ENCODE data around the gene CLTC.

Gene CLTC

DNA sequence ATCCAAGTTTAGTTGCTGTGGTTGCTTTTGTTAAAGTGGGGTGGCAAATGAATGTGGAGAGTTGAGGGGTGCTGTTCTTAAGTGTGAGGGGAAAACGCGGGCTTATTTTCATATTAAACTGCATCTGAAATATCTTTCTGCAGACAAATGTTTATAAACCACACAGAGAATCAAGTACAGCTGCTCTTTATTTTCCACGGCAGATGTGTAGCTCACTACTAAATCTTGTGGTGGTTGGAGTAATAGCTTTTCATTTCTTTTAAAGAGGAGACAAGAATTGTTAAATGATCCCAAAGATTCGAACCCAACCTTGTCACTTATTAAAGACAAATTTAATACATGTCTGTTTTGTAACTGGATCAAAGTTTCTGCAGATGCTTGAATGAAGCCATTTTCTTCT lies 2.1 kb downstream of the CLTC start:
- H3K4me1 ChIP-seq = peaks cover 48% of the 10 kb centered on the region
- H3K4me3 ChIP-seq = peak overlapping the region; percentile 99
- H3K36me3 ChIP-seq (replicated peaks) = peaks cover 7% of the 10 kb centered on the region; the same call in 1 of the 2 replicates

DNA sequence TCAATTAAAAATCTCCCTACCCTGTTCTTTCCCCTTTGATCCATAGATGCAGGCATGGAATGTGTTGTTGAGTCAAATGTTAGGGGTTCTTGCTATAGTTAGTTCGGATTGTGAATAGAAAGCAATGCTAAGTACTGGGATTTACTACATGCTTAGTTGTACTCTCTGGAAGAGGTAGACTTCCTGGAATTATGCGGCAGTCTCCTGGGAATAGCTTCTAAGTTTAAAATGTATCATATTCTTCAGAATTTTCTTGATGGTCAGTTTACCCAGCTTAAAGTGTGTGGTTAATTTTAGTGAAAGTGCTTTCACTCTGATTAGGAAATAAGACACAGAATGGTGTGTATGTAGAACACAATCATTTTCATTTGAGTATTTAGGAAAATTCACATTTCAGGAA lies 3.5 kb downstream of the CLTC start:
- in situ Hi-C loops (cut with MboI; ENCODE audit: low sequenced_read_pairs) = no loop called here
- DNase-seq (ENCODE audit: low spot score in 2 of 2) = no peak

More for the DNA sequence above, 2.1 kb downstream of the CLTC start:
- in situ Hi-C loops (cut with MboI; ENCODE audit: low sequenced_read_pairs) = no loop called here
- Histone ChIP-seq H3K9me3 (no peaks in the 10 kb centered on the region), H3K27me3 (ENCODE audit: low read depth) (no peaks in the 10 kb centered on the region)
- no peak for DNase-seq (ENCODE audit: low spot score in 2 of 2)

DNA sequence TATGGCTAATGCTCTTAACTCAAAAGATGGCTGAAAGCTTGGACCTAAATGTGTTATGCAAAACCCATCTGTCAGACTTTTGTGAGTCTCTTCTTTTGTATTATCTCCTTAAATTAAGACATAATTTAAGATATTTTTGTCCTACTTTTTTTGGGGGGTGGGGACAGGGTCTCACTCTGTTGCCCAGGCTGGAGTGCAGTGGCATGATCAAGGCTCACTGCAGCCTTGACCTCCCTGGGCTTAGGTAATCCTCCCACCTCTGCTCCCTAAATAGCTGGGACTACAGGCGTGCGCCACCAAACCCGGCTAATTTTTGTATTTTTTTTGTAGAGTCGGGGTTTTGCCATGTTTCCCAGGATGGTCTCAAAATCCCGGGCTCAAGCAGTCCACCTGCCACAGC lies 7.1 kb downstream of the CLTC start:
- DNase-seq (ENCODE audit: low spot score in 2 of 2) = no peak
- H3K36me3 ChIP-seq (replicated peaks) = peaks cover 16% of the 10 kb centered on the region
- in situ Hi-C loops (cut with MboI; ENCODE audit: low sequenced_read_pairs) = no loop called here
- peaks cover 44% of the 10 kb centered on the region for H3K4me1 ChIP-seq
- H3K4me3 ChIP-seq = no peak overlapping the region
- no peaks in the 10 kb centered on the region for H3K9me3 ChIP-seq
- H3K27me3 ChIP-seq (ENCODE audit: low read depth) = no peaks in the 10 kb centered on the region

More for the DNA sequence above, 3.5 kb downstream of the CLTC start:
- H3K4me1 ChIP-seq = peaks cover 49% of the 10 kb centered on the region
- H3K36me3 ChIP-seq (replicated peaks) = peaks cover 7% of the 10 kb centered on the region; the same call in 1 of the 2 replicates
- no peaks in the 10 kb centered on the region for H3K27me3 ChIP-seq (ENCODE audit: low read depth)
- no peaks in the 10 kb centered on the region for H3K9me3 ChIP-seq
- peak overlapping the region; percentile 1; the same call in 1 of the 2 replicates for H3K4me3 ChIP-seq

- Histone ChIP-seq H3K27me3 (ENCODE audit: low read depth) (no peaks in the 10 kb centered on the region), H3K36me3 (replicated peaks) (peaks cover 16% of the 10 kb centered on the region), H3K4me3 (no peak overlapping the region), H3K9me3 (no peaks in the 10 kb centered on the region), H3K4me1 (peaks cover 39% of the 10 kb centered on the region)
- in situ Hi-C loops (cut with MboI; ENCODE audit: low sequenced_read_pairs) = no loop called here
- no peak for DNase-seq (ENCODE audit: low spot score in 2 of 2)
Measured at GRCh38 chr17:59627274-59627673, 7.6 kb downstream of the CLTC start.

DNA sequence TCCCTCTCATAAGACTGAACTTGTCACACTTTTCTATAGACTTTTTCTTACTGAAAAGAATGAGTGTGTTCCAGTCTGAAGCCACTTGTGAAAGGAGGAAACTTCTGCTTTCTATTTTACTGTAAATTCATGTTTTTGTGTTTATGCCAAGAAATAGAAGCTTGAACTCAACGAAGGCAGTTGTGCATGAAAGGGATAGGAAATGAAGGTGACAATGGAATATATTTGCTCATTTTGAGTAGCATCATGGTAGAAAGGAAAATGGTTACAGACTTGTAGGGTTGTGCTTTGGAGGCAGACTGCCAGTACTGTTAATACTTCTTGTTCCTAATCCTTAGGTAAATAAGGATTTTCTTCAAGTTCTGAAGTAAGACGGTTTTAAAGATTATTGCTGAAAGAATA lies 8.1 kb downstream of the CLTC start:
- Histone ChIP-seq H3K9me3 (no peaks in the 10 kb centered on the region), H3K4me3 (no peak overlapping the region), H3K27me3 (ENCODE audit: low read depth) (no peaks in the 10 kb centered on the region), H3K36me3 (replicated peaks) (peaks cover 16% of the 10 kb centered on the region), H3K4me1 (peaks cover 34% of the 10 kb centered on the region)
- in situ Hi-C loops (cut with MboI; ENCODE audit: low sequenced_read_pairs) = no loop called here
- no peak for DNase-seq (ENCODE audit: low spot score in 2 of 2)

GRCh38 chr17:59629174-59629573 lies 9.5 kb downstream of the CLTC start:
- in situ Hi-C loops (cut with MboI; ENCODE audit: low sequenced_read_pairs) = no loop called here
- DNase-seq (ENCODE audit: low spot score in 2 of 2) = no peak
- Histone ChIP-seq H3K9me3 (no peaks in the 10 kb centered on the region), H3K27me3 (ENCODE audit: low read depth) (no peaks in the 10 kb centered on the region), H3K4me3 (no peak overlapping the region), H3K4me1 (peaks cover 22% of the 10 kb centered on the region), H3K36me3 (replicated peaks) (peaks cover 13% of the 10 kb centered on the region)

GRCh38 chr17:59631276-59631675 lies 11.6 kb downstream of the CLTC start:
- H3K4me1 ChIP-seq = peaks cover 15% of the 10 kb centered on the region
- peaks cover 16% of the 10 kb centered on the region for H3K36me3 ChIP-seq (replicated peaks)
- no peaks in the 10 kb centered on the region for H3K9me3 ChIP-seq
- no peak for DNase-seq (ENCODE audit: low spot score in 2 of 2)
- no peak overlapping the region for H3K4me3 ChIP-seq
- no peaks in the 10 kb centered on the region for H3K27me3 ChIP-seq (ENCODE audit: low read depth)
- in situ Hi-C loops (cut with MboI; ENCODE audit: low sequenced_read_pairs) = no loop called here

DNA sequence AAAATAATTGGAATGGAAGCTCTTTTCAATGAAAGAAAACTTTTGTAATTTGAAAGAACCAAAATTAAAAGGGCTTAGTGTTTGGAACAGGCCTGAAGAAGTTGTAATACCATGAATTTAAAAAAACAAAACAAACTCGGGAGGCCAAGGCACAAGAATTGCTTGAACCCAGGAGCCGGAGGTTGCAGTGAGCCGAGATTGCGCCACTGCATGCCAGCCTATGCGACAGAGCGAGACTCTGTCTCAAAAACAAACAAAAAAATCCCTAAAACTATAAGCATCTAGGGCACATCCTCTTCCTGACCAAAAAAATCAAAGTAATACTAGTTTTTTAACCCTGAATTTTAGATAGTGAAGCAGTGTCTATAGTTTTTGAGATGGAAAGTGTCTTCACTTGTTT lies 12.7 kb downstream of the CLTC start:
- H3K4me1 ChIP-seq = peaks cover 12% of the 10 kb centered on the region; the same call in 1 of the 2 replicates
- DNase-seq (ENCODE audit: low spot score in 2 of 2) = no peak
- no peaks in the 10 kb centered on the region for H3K27me3 ChIP-seq (ENCODE audit: low read depth)
- no peaks in the 10 kb centered on the region for H3K9me3 ChIP-seq
- no peak overlapping the region for H3K4me3 ChIP-seq
- peaks cover 16% of the 10 kb centered on the region for H3K36me3 ChIP-seq (replicated peaks)
- in situ Hi-C loops (cut with MboI; ENCODE audit: low sequenced_read_pairs) = no loop called here

DNA sequence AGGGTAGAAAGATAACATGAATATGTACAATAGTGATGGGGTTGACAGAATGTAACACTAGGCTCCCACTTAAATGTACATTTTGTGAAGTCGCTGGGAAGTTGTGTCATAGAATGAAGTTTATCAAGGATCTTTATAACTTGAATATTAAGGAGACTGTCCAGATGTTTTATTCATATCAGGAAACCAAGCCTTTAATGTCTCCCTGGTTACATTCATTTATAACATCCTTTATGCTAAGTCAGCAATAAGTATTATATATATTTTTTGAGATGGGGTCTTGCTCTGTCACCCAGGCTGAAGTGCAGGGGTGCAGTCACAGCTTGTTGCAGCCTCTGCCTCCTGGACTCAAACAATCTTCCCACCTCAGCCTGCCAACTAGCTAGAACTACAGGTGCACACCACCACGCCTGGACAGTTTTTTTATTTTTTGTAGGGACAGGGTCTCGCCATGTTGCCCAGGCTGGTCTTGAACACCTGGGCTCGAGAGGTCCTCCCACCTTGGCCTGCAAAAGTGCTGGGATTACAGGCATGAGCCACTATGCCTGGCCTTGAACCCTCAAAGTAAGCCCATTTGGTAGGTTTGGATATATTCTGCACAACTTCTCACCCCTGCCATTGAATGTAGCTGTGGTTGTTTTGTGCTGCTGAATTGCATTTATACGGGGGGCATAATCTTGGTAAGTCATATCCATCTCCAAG lies 14.1 kb downstream of the CLTC start:
- peaks cover 5% of the 10 kb centered on the region; the same call in 1 of the 2 replicates for H3K4me1 ChIP-seq
- no peaks in the 10 kb centered on the region for H3K9me3 ChIP-seq
- H3K27me3 ChIP-seq (ENCODE audit: low read depth) = no peaks in the 10 kb centered on the region
- in situ Hi-C loops (cut with MboI; ENCODE audit: low sequenced_read_pairs) = no loop called here
- no peak for DNase-seq (ENCODE audit: low spot score in 2 of 2)
- peaks cover 10% of the 10 kb centered on the region for H3K36me3 ChIP-seq (replicated peaks)
- no peak overlapping the region for H3K4me3 ChIP-seq

GRCh38 chr17:59634632-59635541 lies 15.2 kb downstream of the CLTC start:
- Histone ChIP-seq H3K9me3 (no peaks in the 10 kb centered on the region), H3K27me3 (ENCODE audit: low read depth) (no peaks in the 10 kb centered on the region), H3K4me1 (peaks cover 2% of the 10 kb centered on the region; the same call in 1 of the 2 replicates), H3K36me3 (replicated peaks) (peaks cover 7% of the 10 kb centered on the region), H3K4me3 (no peak overlapping the region)
- in situ Hi-C loops (cut with MboI; ENCODE audit: low sequenced_read_pairs) = no loop called here
- no peak for DNase-seq (ENCODE audit: low spot score in 2 of 2)

DNA sequence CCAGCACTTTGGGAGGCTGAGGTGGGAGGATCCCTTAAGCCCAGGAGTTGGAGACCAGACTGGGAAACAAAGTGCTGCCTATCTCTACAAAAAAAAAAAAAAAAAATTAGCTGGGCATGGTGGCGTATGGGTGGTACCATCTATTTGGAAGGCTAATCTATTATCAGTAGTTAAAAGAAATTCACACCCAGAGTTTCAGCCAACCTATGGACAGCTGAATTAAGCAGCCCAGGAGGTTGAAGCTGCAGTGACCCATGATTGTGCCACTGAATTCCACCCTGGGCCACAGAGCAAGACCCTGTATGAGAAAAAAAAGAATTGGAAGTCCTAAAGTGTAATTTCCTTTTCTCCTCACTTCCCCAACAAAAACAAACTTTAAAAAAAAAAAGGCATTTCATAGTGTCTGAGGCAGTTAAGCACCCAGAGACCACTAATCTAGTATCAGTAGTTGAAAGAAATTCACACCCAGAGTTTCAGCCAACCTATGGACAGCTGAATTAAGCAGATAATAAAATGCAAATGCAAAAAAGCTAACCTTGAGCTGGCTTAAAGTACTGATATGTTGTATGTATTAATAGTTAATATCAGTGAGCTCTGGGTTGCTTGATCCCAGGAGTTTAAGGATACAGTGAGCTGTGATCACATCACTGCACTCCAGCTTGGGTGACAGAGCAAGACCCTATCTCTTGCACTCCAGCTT lies 18.1 kb downstream of the CLTC start:
- no peak for DNase-seq (ENCODE audit: low spot score in 2 of 2)
- Histone ChIP-seq H3K4me3 (no peak overlapping the region), H3K4me1 (peaks cover 2% of the 10 kb centered on the region; the same call in 1 of the 2 replicates), H3K36me3 (replicated peaks) (peaks cover 3% of the 10 kb centered on the region), H3K27me3 (ENCODE audit: low read depth) (no peaks in the 10 kb centered on the region), H3K9me3 (no peaks in the 10 kb centered on the region)
- in situ Hi-C loops (cut with MboI; ENCODE audit: low sequenced_read_pairs) = no loop called here

- Histone ChIP-seq H3K9me3 (no peaks in the 10 kb centered on the region), H3K36me3 (replicated peaks) (peaks cover 8% of the 10 kb centered on the region), H3K27me3 (ENCODE audit: low read depth) (no peaks in the 10 kb centered on the region), H3K4me1 (peaks cover under 1% of the 10 kb centered on the region; the same call in 1 of the 2 replicates), H3K4me3 (no peak overlapping the region)
- no peak for DNase-seq (ENCODE audit: low spot score in 2 of 2)
- in situ Hi-C loops (cut with MboI; ENCODE audit: low sequenced_read_pairs) = no loop called here
Measured at GRCh38 chr17:59638553-59638952, 18.9 kb downstream of the CLTC start.

GRCh38 chr17:59641799-59642484 lies 22.2 kb downstream of the CLTC start:
- no peaks in the 10 kb centered on the region; the same call in 1 of the 2 replicates for H3K4me1 ChIP-seq
- in situ Hi-C loops (cut with MboI; ENCODE audit: low sequenced_read_pairs) = no loop called here
- DNase-seq (ENCODE audit: low spot score in 2 of 2) = no peak

More at GRCh38 chr17:59641799-59642484, 22.2 kb downstream of the CLTC start:
- Histone ChIP-seq H3K4me3 (no peak overlapping the region), H3K27me3 (ENCODE audit: low read depth) (no peaks in the 10 kb centered on the region), H3K36me3 (replicated peaks) (peaks cover 34% of the 10 kb centered on the region), H3K9me3 (no peaks in the 10 kb centered on the region)
